Measurements from ENCODE around the gene IFRD2. TPM values are rescaled to one million over a fixed set of nuclear protein-coding genes. Genes with fewer than 3 reads are reported as not detected.
A peak's percentile ranks its signal among the peaks of the same experiment; 100 is the strongest.

IFRD2 gene
- total and polyA plus RNA-seq, 2 of the 8 experiments (the other 6 are each of a cell fraction or from before 2014, with no cell fraction given), result 76.7 to 88.8 TPM

- TF ChIP-seq SIX5 (IDR thresholded peaks at IDR 0.05; ENCODE audit: low read depth, low read length) (no peak), JUN (IDR thresholded peaks at IDR 0.05; ENCODE audit: low read depth, low read length) (no peak), CBX8 (IDR thresholded peaks at IDR 0.05; ENCODE audit: borderline replicate concordance, low read depth, low read length) (no peak), KDM1A (IDR thresholded peaks at IDR 0.05; ENCODE audit: borderline replicate concordance, low read length) (no peak), SRF (IDR thresholded peaks at IDR 0.05; ENCODE audit: low read depth, low read length) (no peak), SIRT6 (IDR thresholded peaks at IDR 0.05; ENCODE audit: low read length) (no peak), JUND (IDR thresholded peaks at IDR 0.05; ENCODE audit: low read length) (peak; percentile 96), POU5F1 (IDR thresholded peaks at IDR 0.05; ENCODE audit: low read depth, low read length) (no peak), CBX5 (IDR thresholded peaks at IDR 0.05; ENCODE audit: low read depth, low read length) (no peak), NANOG (IDR thresholded peaks at IDR 0.05; ENCODE audit: insufficient read depth, low read depth, low read length, poor library complexity, severe bottlenecking) (no peak), RAD21 (IDR thresholded peaks at IDR 0.05 in 1 of 2, conservative IDR thresholded peaks at IDR 0.05 in 1 of 2; ENCODE audit: low read depth in 2 of 2, low read length in 2 of 2) (0 out of 4 replicates have a peak, but pooled peaks of 1 of the 2 experiments have one; percentile 20), EGR1 (IDR thresholded peaks at IDR 0.05; ENCODE audit: borderline replicate concordance, low read depth, low read length) (no peak; the same call in 1 of the 2 replicates), ASH2L (IDR thresholded peaks at IDR 0.05; ENCODE audit: low read length) (no peak), KDM5A (IDR thresholded peaks at IDR 0.05; ENCODE audit: low read length) (no peak), RXRA (IDR thresholded peaks at IDR 0.05; ENCODE audit: insufficient read depth, low read depth, low read length) (peak; percentile 68; the same call in 1 of the 2 replicates)
- TF ChIP-seq, protein P1, sequence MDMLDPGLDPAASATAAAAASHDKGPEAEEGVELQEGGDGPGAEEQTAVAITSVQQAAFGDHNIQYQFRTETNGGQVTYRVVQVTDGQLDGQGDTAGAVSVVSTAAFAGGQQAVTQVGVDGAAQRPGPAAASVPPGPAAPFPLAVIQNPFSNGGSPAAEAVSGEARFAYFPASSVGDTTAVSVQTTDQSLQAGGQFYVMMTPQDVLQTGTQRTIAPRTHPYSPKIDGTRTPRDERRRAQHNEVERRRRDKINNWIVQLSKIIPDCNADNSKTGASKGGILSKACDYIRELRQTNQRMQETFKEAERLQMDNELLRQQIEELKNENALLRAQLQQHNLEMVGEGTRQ (IDR thresholded peaks at IDR 0.05; ENCODE audit: low read length), result no peak
- TF ChIP-seq, protein P2, sequence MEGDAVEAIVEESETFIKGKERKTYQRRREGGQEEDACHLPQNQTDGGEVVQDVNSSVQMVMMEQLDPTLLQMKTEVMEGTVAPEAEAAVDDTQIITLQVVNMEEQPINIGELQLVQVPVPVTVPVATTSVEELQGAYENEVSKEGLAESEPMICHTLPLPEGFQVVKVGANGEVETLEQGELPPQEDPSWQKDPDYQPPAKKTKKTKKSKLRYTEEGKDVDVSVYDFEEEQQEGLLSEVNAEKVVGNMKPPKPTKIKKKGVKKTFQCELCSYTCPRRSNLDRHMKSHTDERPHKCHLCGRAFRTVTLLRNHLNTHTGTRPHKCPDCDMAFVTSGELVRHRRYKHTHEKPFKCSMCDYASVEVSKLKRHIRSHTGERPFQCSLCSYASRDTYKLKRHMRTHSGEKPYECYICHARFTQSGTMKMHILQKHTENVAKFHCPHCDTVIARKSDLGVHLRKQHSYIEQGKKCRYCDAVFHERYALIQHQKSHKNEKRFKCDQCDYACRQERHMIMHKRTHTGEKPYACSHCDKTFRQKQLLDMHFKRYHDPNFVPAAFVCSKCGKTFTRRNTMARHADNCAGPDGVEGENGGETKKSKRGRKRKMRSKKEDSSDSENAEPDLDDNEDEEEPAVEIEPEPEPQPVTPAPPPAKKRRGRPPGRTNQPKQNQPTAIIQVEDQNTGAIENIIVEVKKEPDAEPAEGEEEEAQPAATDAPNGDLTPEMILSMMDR (IDR thresholded peaks at IDR 0.05; ENCODE audit: control extremely low read depth in 1 of 3, insufficient read depth in 1 of 3, low read depth in 1 of 3, low read length in 3 of 3), result peak in 2 of 3 experiments; percentile 69 to 71; a peak in 3 of 4 replicates
These were observed 29.3 kb upstream of the IFRD2 start (continued) for GRCh38 chr3:50321336-50322114.

Measured in H1 (cell line).